Gastrocnemius medialis (tissue), 4 donors: ENCODE data around the gene CCT3.

Experiments used
- POLR2A ChIP-seq, 2 donors: fragments of 450-650 bp; IDR thresholded peaks; one replicate each; pipeline ENCODE4 v1.6.1; 2017; ENCODE audit warnings: antibody characterized with exemption in 2 of 2, mild to moderate bottlenecking in 2 of 2, moderate library complexity in 2 of 2
- TF ChIP-seq, protein P1 (sequence below), 5 experiments: fragments of 450-650 bp in 3 of 5; fragments of 200-600 bp in 2 of 5; sonication (generic) in 2 of 5; IDR thresholded peaks in 4 of 5; conservative IDR thresholded peaks in 1 of 5; 1 replicate in 4 of 5; 2 replicates in 1 of 5; pipeline ENCODE4 v1.5.1; 2016 to 2019; ENCODE audit warnings: antibody characterized with exemption in 5 of 5, mild to moderate bottlenecking in 3 of 5, moderate library complexity in 3 of 5

DNA sequence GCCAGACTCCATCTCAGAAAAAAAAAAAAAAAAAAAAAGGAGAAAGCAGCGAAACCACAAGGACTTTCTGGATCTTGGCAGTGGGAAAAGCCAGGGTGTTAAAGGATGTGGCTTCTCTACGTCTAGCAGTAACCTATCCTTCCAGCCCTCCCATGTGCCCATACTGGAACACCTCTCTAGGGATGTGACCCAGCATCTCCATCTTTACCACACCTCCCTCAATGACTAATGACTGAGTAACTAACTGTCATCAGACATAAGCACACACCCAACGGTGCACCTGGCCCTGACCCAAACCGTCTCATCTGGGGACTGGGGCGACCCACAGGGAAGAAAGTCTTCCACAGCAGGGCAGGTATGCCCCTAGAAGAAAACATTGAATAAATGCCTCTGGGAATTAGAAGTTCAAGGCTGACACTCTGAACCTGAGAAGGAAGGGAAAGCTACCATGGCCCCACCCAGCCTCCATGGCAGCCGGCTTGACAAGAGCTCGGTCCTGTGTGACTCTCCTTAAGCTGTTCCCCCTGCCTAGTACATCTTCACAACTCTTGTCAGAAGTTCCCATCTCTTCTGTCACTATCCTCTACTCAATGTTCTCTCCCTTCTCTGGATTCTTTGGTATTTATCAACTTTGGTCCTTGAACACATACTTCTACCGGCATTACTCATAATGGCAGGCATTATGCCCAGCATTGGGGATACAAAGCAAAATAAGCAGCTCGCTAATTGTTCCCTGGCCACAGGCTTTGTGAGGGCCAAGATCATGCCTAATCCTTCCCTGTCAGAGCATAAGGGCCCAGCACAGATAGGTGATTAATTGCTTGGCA, 75.4 kb downstream of the CCT3 start:
- TF ChIP-seq POLR2A (IDR thresholded peaks at IDR 0.05): no peak
- TF ChIP-seq, protein P1, sequence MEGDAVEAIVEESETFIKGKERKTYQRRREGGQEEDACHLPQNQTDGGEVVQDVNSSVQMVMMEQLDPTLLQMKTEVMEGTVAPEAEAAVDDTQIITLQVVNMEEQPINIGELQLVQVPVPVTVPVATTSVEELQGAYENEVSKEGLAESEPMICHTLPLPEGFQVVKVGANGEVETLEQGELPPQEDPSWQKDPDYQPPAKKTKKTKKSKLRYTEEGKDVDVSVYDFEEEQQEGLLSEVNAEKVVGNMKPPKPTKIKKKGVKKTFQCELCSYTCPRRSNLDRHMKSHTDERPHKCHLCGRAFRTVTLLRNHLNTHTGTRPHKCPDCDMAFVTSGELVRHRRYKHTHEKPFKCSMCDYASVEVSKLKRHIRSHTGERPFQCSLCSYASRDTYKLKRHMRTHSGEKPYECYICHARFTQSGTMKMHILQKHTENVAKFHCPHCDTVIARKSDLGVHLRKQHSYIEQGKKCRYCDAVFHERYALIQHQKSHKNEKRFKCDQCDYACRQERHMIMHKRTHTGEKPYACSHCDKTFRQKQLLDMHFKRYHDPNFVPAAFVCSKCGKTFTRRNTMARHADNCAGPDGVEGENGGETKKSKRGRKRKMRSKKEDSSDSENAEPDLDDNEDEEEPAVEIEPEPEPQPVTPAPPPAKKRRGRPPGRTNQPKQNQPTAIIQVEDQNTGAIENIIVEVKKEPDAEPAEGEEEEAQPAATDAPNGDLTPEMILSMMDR (IDR thresholded peaks at IDR 0.05 in 4 of 5, conservative IDR thresholded peaks at IDR 0.05 in 1 of 5): no peak
